ENCODE data around the gene STX12. TPM values are rescaled to one million over a fixed set of nuclear protein-coding genes. Genes with fewer than 3 reads are reported as not detected.
"Not testable (repeated sequence)": the region's sequence is repeated elsewhere in the genome, so short reads cannot be mapped to it uniquely, and the experiment has no call there.

The STX12 gene
- total RNA-seq, 4 donors from 2014 or later, result 58.7 to 115 (median 69.8) TPM

DNA sequence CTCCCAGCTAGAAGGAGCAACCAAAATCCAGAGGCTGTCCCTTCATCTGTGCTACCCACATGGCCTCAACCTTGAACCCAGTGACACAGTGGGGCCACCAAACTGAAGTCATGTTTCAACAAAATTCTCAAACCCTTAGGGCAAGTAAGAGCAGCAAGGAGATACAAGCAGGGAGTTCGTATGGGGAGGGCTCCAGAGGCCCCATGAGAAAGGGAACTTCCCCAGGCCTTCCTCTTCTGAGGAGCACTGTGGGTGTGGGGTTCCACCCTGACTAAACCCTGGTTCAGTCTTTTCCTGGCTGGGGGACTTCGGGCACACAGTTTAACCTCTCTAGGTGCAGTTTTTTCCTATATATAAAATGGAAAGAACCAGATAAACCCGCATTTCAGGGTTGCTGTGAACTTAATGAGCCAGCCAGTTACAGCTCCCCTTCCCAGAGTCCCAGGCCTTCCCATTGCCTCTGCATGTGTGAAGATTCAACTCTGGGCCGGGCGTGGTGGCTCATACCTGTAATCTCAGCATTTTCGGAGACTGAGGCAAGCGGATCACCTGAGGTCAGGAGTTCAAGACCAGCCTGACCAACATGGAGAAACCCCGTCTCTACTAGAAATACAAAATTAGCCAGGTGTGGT is 91.4 kb downstream of the STX12 start:
- no peak overlapping the region for H3K4me3 ChIP-seq (ENCODE audit: low read depth, poor library complexity, severe bottlenecking)
- WGBS, 2 donors, result 57 to 60% methylated on average over 8 of the region's 8 CpGs
- TF ChIP-seq POLR2A (IDR thresholded peaks at IDR 0.05) (no peak), CTCF (IDR thresholded peaks at IDR 0.05) (no peak)
- intact Hi-C loops (cut with DNase I; ENCODE audit: low total_unique reads), result no loop called here
- no peak for DNase-seq (ENCODE audit: low spot score in 2 of 2)

DNA sequence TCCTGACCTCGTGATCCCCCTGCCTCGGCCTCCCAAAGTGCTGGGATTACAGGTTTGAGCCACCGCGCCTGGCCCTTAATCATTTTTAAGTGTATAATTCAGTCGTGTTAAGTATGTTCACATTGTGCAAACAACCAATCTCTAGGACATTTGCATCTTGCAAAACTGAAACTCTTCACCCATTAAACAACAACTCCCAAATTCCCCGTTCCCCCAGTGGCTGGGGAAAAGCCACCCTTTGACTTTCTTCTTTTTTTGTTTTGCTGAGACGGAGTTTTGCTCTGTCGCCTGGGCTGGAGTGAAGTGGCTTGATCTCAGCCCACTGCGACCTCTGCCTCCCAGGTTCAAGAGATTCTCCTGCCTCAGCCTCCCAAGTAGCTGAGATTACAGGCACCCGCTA is 92.8 kb downstream of the STX12 start:
- WGBS, 2 donors, result 93 to 95% methylated on average over 10 of the region's 10 CpGs

DNA sequence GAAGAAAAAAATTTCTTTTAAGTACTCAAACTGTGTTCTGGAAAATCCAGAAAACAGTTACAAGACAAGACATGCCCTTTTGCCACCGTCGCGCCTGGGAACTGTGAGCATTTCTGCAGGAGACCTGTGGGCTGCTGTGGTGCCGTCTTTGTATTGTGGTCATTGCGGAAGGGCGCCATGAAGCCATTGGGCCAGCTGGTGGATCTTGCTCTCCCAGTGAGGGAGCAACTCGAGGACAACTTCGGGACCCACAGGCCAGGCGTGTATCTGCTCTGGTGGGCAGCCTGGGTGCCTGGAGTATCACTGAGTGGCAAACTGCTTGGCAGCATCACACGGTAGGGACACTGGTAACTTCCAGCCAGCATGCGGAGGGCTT is 95.5 kb downstream of the STX12 start:
- no peak overlapping the region for H3K4me3 ChIP-seq (ENCODE audit: low read depth, poor library complexity, severe bottlenecking)
- 64 to 68% methylated on average over 11 of the region's 11 CpGs for WGBS, 2 donors
- no peak for TF ChIP-seq POLR2A (IDR thresholded peaks at IDR 0.05)
- TF ChIP-seq CTCF (IDR thresholded peaks at IDR 0.05), result no peak
- no peak for DNase-seq (ENCODE audit: low spot score in 2 of 2)
- intact Hi-C loops (cut with DNase I; ENCODE audit: low total_unique reads), result no loop called here

More for the DNA sequence above, 92.8 kb downstream of the STX12 start:
- TF ChIP-seq POLR2A (IDR thresholded peaks at IDR 0.05) (no peak), CTCF (IDR thresholded peaks at IDR 0.05) (no peak)
- intact Hi-C loops (cut with DNase I; ENCODE audit: low total_unique reads), result no loop called here
- H3K4me3 ChIP-seq (ENCODE audit: low read depth, poor library complexity, severe bottlenecking), result no peak overlapping the region
- DNase-seq (ENCODE audit: low spot score in 2 of 2), result no peak

GRCh38 chr1:27868932-27869718 is 96.1 kb downstream of the STX12 start:
- no peak for TF ChIP-seq POLR2A (IDR thresholded peaks at IDR 0.05)
- 57% methylated on average over 15 to 16 of the region's 16 CpGs for WGBS, 2 donors
- intact Hi-C loops (cut with DNase I; ENCODE audit: low total_unique reads), result no loop called here
- no peak overlapping the region for H3K4me3 ChIP-seq (ENCODE audit: low read depth, poor library complexity, severe bottlenecking)
- peak in 1 of 2 donors; percentile 85 for DNase-seq (ENCODE audit: low spot score in 2 of 2)

DNA sequence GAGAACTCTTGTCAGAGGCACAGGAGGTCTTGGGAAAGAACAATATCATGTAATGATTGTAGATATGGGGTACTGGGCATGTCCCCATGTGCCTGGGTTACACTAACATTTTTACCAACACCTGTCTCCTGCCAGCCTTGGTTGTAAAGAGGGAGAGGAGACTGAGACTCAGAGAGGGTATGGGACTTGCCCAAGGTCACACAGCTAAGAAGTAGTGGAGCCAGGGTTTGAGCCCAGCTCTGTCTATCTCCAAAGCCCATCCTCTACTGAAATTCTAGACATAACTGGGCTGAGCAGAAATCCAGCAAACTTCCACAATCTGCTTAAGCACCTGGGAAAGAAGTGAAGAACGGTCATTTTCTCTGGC is 96.7 kb downstream of the STX12 start:
- WGBS, 2 donors, result 72 to 88% methylated on average over 1 of the region's 1 CpG
- intact Hi-C loops (cut with DNase I; ENCODE audit: low total_unique reads), result no loop called here
- peak in 1 of 2 donors; percentile 36 for DNase-seq (ENCODE audit: low spot score in 2 of 2)
- TF ChIP-seq POLR2A (IDR thresholded peaks at IDR 0.05) (no peak), CTCF (IDR thresholded peaks at IDR 0.05) (no peak)
- H3K4me3 ChIP-seq (ENCODE audit: low read depth, poor library complexity, severe bottlenecking), result no peak overlapping the region

- 94 to 96% methylated on average over 7 of the region's 7 CpGs for WGBS, 2 donors
- intact Hi-C loops (cut with DNase I; ENCODE audit: low total_unique reads); H3K4me3 ChIP-seq (ENCODE audit: low read depth, poor library complexity, severe bottlenecking): not testable (repeated sequence)
- peak in 1 of 2 donors; percentile 57 for DNase-seq (ENCODE audit: low spot score in 2 of 2)
Measured at GRCh38 chr1:27871076-27871475, 98.1 kb downstream of the STX12 start.

Data from lower leg skin (tissue), 4 donors.